AG04449 (cell line): Measurements from ENCODE around the gene KRT4.

Experiments used
- CTCF ChIA-PET: fragments of 350-600 bp; formaldehyde crosslinking; extraction: SDS; loops from one replicate; lab custom pipeline; 2021; ENCODE audit warnings: antibody characterized with exemption; lab: Yijun Ruan, JAX
- POLR2A ChIA-PET: fragments of 400-600, 350-600 bp; formaldehyde crosslinking; extraction: SDS; loops from one replicate; lab custom pipeline; 2020; ENCODE audit warnings: antibody characterized with exemption, inconsistent platforms; lab: Yijun Ruan, JAX
- DNase-seq: peaks from one replicate; pipeline ENCODE4 v3.0.0-alpha.2; 2010; ENCODE audit warnings: low read depth, low spot score
- H3K4me3 ChIP-seq: 2 replicates; pipeline ENCODE4 v1.5.1; 2011; ENCODE audit warnings: low read depth, mild to moderate bottlenecking, control low read depth, low read length
- TF ChIP-seq, protein P1 (sequence below): IDR thresholded peaks from one replicate; pipeline ENCODE4 v1.5.1; 2011; ENCODE audit warnings: mild to moderate bottlenecking, moderate library complexity, low read length, control low read depth, inconsistent platforms; ENCODE audit not compliant: insufficient read depth; ENCODE audit errors: missing control alignments

KRT4 gene

DNA sequence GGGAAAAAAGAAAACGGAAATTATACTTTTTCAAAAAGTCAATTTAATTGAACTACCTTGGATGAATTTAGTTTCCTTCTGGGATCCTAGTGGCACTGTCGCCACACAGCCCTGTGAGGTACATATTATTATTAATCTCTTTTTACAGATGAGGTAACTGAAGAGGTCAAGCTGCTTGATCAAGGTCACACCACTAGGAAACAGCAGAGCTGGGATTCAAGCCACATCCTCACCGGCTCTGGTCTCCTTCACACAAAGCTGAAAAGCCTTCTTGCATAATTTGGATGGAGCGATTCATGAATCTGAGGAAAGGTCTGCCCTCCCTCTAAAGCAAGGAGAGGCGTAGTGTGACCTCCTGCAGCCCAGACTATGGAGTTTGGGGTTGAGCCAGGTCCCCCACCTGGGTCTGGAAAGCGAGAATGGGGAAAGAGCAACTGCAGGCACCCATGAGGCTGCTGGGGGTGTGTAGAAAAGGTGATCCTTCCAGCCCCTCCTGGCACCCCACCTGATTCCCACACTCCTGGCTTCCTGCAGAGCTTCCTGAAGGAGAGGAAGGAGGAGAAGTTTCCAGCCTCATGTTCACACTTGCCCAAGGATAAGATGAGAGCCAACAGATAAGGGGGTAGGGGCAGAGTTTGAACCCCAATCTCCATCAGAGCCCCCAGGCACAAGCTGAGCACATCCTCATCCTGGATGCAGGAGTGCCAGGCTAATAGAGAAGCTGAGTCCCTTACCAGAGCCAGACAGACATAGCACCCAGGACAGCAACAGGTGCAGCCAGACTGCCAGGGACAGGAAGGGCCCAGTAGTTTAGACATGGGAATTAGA is 24.1 kb upstream of the KRT4 start:
- no peak overlapping the region for H3K4me3 ChIP-seq
- TF ChIP-seq, protein P1, sequence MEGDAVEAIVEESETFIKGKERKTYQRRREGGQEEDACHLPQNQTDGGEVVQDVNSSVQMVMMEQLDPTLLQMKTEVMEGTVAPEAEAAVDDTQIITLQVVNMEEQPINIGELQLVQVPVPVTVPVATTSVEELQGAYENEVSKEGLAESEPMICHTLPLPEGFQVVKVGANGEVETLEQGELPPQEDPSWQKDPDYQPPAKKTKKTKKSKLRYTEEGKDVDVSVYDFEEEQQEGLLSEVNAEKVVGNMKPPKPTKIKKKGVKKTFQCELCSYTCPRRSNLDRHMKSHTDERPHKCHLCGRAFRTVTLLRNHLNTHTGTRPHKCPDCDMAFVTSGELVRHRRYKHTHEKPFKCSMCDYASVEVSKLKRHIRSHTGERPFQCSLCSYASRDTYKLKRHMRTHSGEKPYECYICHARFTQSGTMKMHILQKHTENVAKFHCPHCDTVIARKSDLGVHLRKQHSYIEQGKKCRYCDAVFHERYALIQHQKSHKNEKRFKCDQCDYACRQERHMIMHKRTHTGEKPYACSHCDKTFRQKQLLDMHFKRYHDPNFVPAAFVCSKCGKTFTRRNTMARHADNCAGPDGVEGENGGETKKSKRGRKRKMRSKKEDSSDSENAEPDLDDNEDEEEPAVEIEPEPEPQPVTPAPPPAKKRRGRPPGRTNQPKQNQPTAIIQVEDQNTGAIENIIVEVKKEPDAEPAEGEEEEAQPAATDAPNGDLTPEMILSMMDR: no peak
- ChIA-PET CTCF (interaction anchor here (0.6 to 1.7 kb wide), 6 partner anchors 28 to 255 kb away, joined by 3 to 6 read pairs (median 4); no protein-coding TSS in a partner anchor), POLR2A (no interaction called here)
- no peak for DNase-seq

DNA sequence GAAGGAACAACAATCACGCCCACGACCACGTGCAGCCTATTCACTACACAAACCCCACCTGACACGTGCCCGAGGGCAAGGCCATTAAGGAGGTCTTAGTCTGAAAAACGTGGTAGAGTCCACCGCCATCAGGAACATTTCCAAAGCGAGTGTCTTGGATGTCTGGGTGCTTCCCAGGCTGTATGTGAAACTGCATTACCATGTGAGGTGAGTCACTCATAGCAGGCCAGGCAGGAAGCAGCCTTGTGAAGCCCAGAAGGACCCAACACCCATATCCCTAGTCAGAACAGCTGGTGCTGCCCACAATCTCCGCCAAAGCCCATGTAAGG is 23.5 kb upstream of the KRT4 start:
- H3K4me3 ChIP-seq: no peak overlapping the region
- DNase-seq: peak; percentile 47
- ChIA-PET POLR2A (no interaction called here), CTCF (interaction anchor here (0.6 to 1.1 kb wide), 3 partner anchors 10 to 253 kb away, joined by 3 to 5 read pairs (median 3); no protein-coding TSS in a partner anchor)
- TF ChIP-seq, protein P1: no peak

DNA sequence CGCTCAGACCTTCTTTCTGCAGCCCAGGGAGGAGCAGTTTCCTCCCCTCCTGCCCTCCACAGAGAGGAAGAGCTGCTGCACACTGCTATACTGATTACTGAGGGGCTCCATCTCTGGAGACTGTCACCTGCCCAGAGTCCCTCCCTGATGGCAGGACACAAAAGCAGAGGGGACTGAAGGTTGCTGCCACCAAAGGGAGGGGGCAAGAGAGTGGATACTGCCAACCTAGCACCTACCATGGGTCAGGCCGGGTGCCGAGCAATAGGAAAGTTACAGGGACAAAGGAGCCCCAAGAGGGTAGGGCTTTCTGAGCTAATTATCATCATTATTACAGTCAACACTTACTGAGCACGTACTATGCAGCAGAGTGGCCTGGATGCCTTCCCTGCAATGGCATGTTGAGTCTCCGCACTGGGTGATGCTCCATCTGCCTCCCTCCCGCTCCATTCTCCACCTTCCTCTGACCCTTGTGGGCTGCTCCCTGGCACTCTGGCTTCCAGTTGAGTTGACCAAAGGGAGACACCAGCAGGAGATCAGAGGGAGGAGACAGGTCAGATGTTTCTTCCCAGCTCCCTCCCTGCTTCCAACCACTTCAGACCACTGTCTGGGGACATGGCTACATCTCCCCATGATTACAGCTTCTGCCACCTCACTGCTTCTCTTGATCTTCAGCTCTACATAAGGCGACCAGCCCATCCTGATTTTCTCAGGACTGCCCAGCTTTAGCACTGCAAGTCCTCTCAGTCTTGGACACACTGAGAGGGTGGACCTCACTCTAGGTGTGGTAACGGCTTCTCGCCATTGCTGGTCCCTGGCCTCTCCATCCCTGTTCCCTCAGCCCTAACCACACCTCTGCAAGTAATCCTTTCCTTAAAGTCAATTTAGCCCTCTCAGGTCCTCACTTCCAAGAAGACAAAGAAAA is 22.8 kb upstream of the KRT4 start:
- CTCF ChIA-PET: interaction anchor here (1.1 to 1.2 kb wide), 2 partner anchors 10 to 34 kb away, joined by 3 read pairs; no protein-coding TSS in a partner anchor
- no peak for DNase-seq
- TF ChIP-seq, protein P1: no peak
- POLR2A ChIA-PET: no interaction called here
- no peak overlapping the region for H3K4me3 ChIP-seq

DNA sequence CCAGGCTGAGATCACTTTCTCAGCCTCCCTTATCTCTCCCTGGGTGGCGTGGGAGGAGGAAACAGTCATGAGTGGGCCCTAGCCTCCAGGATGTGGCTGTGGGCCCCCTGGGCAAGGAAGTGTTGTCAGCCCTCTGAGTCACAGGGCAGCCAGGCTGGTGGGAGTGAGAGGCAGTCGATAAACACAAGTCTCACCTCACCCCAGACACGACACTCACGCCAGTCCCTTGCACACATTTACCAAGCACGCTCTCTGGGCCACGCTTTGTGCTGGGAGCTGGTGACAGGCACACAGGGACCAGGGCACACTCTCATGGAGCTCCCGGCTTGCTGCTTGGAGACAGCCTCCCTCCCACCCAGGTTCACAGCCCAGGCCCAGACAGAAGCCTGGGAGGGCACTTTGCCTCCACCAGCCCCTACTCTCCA is 22.1 kb upstream of the KRT4 start:
- no peak overlapping the region for H3K4me3 ChIP-seq
- DNase-seq: no peak
- TF ChIP-seq, protein P1: no peak
- ChIA-PET CTCF (interaction anchor here (1.2 kb wide), 1 partner anchor 35 kb away, joined by 3 read pairs; no protein-coding TSS in a partner anchor), POLR2A (no interaction called here)

DNA sequence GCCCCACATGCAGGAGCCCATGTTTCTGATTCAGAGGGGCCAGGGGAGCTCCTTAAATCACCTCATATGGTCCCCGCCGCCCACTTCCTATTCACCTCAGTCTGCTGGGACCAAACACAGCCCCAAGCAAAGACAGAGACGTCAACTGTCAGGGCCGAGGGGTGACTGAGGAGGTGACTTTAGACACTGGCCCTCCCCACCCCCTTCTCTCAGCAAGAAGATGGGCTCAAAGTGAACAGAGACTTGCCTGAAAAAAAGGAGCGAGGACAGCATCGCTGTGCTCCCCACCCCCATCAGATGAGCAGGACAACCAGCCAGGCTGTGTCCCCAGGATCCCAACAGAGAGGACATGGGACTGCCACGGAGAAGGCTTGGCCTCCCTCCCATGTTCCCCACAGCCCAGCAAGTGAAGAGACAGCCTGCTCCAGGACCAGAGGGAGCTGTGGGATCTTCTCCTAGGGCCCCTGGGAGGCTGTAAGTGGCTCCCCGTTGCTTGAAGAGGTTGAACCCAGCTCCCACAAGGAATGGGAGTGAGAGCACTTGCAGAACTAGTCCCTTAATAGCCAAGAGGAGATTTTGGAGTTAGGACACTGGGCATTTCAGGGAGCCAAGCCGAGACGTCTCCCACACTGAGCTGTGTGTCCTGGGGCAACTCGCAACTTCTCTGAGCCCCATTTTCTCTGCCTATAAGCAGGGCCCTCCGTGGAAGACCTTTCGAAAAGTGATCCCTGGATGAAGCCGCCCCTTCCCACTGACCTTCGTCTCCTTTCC is 21.5 kb upstream of the KRT4 start:
- no peak for DNase-seq
- CTCF ChIA-PET: interaction anchor here (1.2 kb wide), 1 partner anchor 35 kb away, joined by 3 read pairs; no protein-coding TSS in a partner anchor

More for the DNA sequence above, 21.5 kb upstream of the KRT4 start:
- POLR2A ChIA-PET: no interaction called here
- TF ChIP-seq, protein P1: no peak
- no peak overlapping the region for H3K4me3 ChIP-seq
